Activated CD8-positive, alpha-beta memory T cell treated with anti-CD3 and anti-CD28 coated beads for 36 hours (primary cell): ENCODE measurements around the gene DTWD1. TPM values are rescaled to one million over a fixed set of nuclear protein-coding genes. Genes with fewer than 3 reads are reported as not detected.
"Not testable (repeated sequence)": the region's sequence is repeated elsewhere in the genome, so short reads cannot be mapped to it uniquely, and the experiment has no call there.

Experiments
- CTCF ChIA-PET: fragments of 350-600 bp; sonication (Branson Sonifier 250); formaldehyde crosslinking; loops from one replicate; lab custom pipeline; 2021; ENCODE audit warnings: antibody characterized with exemption; lab: Charles Lee
- POLR2A ChIA-PET: fragments of 350-600 bp; sonication (Branson Sonifier 250); formaldehyde crosslinking; loops from one replicate; lab custom pipeline; 2021; ENCODE audit warnings: antibody characterized with exemption; lab: Charles Lee
- total RNA-seq, 2 experiments: library from RNA; stranded (reverse); gene quantifications; one replicate each; pipeline ENCODE4 v1.2.3, GENCODE V29; 2021

DTWD1 gene
- total RNA-seq, 2 experiments from 2014 or later, result 21.9 to 23.4 TPM

- ChIA-PET CTCF (no interaction called here), POLR2A (no interaction called here)
Observed at GRCh38 chr15:49644364-49644794, 23.5 kb downstream of the DTWD1 start.

DNA sequence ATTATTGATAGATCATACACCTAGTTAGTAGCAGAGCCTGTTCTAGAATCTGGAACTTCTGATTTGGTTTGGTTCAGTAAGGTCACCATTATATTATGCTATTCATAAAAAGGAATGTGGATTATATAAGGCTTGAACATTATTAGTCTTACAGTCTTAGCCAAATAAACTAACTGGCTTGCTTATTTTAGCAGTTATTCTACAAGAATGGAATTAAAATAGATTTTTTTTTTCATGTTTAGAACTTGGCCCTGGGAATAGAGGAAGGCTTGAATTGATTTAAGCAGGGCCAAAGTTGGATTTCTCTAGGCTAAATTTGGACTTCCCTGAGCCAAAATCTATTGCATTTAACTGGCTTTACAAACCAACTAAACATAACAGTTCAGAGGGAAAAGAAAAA, 24.4 kb downstream of the DTWD1 start:
- POLR2A ChIA-PET, result no interaction called here
- CTCF ChIA-PET, result no interaction called here

GRCh38 chr15:49645941-49646340, 25.1 kb downstream of the DTWD1 start:
- ChIA-PET CTCF (no interaction called here), POLR2A (no interaction called here)

DNA sequence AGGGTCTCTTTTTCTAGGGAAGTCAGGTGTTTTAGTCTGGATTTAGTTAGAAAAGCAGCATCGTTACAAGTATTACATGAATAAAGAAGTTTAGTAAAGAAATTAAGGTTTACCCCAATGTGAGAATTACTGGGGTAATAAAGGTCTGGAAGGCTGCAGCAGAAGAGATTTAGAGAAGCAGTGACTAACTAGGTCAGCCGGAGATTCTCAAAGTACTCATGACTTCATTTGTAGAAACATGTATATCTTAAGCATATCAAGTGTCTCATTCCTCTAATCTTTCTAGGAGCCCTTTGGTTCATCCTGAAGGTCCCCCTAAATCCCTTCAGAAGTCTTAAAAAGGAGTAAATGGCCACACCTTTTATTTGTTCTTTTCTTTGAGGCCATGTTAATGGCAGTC, 26.0 kb downstream of the DTWD1 start:
- POLR2A ChIA-PET, result no interaction called here
- CTCF ChIA-PET, result no interaction called here

DNA sequence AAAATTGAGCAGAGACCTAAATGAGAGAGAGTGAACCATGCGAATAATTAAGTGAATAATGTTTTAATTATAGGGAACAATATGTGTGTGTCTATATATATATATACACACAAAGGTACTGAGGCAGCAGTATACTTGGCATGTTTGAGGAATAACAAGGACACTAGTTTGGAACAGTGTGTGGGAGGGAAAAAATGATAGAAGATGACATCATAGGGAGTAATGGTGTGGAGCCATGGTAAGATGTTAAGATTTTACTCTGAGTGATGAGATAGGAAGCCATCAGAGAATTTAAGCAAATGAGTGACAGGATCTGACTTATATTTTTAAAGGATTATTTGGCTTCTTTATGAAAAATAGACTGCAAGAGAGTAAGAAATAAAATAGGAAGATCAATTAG, 29.1 kb downstream of the DTWD1 start:
- CTCF ChIA-PET, result no interaction called here
- POLR2A ChIA-PET, result no interaction called here

DNA sequence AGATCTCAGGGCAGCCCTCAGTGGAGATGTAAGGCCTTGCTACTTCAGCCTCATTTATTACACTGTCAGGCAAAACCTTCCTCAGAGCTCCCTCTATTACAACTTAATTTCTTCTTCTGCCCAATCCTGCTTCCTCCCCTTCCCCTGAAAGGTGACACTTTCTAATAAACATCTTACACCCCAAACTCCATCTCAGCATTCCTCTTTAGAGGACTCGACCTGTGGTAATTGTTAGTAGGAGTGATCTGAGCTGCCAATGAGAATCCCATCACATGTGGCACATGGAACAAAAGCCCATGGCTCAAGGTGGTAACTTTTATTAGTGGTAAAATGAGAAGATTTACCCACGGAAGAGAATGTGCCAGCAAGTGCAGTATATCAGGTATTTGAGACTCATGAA, 29.8 kb downstream of the DTWD1 start:
- ChIA-PET CTCF (no interaction called here), POLR2A (no interaction called here)

DNA sequence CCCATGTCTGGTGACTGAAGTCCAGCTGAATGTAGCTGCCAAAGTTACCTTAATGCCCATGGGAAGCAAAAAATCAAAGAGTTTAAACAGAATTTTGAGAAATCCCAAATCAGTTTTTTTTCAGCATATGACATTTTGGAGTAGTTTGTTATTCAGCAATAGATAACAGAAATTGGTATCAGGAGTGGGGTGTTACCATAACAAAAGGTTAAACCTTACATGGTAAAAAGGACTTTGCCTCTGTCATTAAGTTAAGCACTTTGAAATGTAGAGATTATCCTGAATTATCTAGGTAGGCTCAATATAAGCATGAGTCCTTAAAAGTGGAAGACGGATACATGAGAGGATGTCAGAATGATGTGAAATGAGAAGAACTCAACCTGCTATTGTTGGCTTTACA, 32.1 kb downstream of the DTWD1 start:
- POLR2A ChIA-PET, result interaction anchor here (0.6 kb wide), 1 partner anchor 842 kb away, joined by 3 read pairs; the partner anchor contains the start of gene CEP152
- CTCF ChIA-PET, result no interaction called here

GRCh38 chr15:49656734-49657133, 35.9 kb downstream of the DTWD1 start:
- CTCF ChIA-PET, result no interaction called here
- POLR2A ChIA-PET, result no interaction called here

- POLR2A ChIA-PET, result no interaction called here
Observed at GRCh38 chr15:49664716-49665115, 43.9 kb downstream of the DTWD1 start.

DNA sequence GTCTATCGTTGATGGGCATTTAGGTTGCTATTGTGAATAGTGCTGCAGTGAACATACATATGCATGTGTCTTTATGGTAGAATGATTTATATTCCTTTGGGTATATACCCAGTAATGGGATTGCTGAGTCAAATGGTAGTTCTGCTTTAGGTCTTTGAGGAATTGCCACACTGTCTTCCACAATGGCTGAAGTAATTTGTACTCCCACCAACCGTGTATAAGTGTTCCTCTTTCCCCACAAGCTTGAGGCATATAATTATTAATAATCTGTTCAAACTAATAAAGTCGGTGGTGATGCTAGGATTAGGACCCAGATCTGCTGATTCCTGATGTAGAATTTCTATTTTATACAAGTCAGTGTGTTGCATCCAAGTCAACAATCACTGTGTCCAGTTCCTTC, 45.6 kb downstream of the DTWD1 start:
- POLR2A ChIA-PET, result not testable (repeated sequence)

More at GRCh38 chr15:49664716-49665115, 43.9 kb downstream of the DTWD1 start:
- CTCF ChIA-PET, result no interaction called here

DNA sequence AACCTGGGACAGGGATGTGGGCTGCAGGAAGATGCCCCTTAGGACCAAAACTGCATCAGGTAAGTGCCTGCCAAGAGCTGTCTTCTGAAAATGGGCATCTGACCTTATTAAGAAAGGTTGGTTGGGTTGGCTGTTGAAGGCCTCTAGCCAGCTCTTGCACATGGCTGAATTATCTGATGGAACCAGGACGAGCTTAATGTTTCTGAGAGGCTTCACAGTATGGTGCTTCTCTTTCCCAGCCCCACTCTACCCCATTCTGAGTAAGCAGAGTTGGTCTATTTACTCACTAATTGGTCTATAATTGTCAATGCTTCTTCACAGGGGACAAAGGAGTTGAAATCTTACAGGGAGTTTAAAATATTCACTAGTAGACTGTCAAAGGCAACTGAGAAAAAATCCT, 48.4 kb downstream of the DTWD1 start:
- ChIA-PET CTCF (no interaction called here), POLR2A (no interaction called here)

More for the DNA sequence above, 45.6 kb downstream of the DTWD1 start:
- CTCF ChIA-PET, result not testable (repeated sequence)

DNA sequence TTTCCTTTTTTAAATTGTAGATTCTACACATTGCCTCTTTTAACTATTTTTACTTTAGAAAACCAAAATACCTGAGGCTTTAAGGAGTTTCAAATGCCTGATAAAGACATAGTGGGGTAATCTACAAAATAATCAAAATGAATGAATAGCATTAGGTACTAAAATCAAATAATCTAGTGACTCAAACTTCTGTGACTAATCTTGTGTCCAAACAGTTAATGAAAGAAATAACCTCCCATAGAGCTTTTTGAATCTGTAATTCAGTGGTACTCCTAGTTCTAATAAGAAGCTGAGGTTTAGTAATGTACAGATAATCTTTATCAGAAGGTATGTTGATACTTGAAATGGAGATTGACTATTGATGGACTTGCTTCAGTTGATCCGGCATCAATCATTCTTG, 53.0 kb downstream of the DTWD1 start:
- POLR2A ChIA-PET, result no interaction called here
- CTCF ChIA-PET, result no interaction called here

- POLR2A ChIA-PET, result no interaction called here
- CTCF ChIA-PET, result no interaction called here
Observed at GRCh38 chr15:49674370-49674769, 53.5 kb downstream of the DTWD1 start.

DNA sequence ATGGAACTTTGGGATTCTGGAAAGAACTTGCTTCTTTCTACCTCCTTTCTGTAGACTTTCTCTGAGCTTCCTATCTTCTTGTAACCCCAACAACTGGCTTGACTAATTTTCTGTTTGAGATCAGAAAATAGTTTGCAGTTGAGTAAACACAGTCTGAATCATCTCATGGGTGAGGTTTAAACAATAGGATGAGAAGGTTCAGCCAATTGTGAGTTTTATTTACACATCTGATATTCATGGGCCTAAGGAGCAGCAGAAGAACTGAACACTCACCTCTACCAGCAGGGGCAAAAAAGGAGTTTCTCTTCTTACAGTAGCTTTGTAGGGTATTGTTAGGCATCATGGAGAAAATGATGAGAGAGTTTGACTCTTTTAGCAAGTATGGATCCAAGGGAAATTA, 54.2 kb downstream of the DTWD1 start:
- ChIA-PET POLR2A (no interaction called here), CTCF (no interaction called here)

GRCh38 chr15:49678655-49679054, 57.8 kb downstream of the DTWD1 start:
- CTCF ChIA-PET, result no interaction called here
- POLR2A ChIA-PET, result no interaction called here

DNA sequence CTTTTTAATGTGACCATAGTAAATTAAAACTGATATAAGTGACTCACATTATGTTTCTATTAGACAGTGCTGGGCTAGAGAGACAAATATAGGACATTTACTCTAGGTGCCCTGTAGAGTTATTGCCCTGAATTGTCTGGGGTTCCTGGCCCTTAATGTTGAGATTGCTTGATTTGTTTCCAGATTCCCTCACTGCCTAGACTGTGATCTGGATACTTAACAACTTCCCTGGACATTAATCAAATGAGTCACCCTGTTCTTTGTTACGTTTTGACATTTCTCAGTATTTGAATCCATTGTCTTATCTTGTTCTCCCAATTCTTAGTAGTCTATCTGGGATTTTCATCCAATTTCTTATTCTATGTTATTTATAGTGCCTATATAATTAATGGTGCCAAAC, 65.8 kb downstream of the DTWD1 start:
- CTCF ChIA-PET, result no interaction called here
- POLR2A ChIA-PET, result no interaction called here

- ChIA-PET POLR2A (no interaction called here), CTCF (no interaction called here)
Observed at GRCh38 chr15:49688135-49688790, 67.4 kb downstream of the DTWD1 start.

GRCh38 chr15:49692514-49693090, 71.8 kb downstream of the DTWD1 start:
- ChIA-PET POLR2A (no interaction called here), CTCF (no interaction called here)

DNA sequence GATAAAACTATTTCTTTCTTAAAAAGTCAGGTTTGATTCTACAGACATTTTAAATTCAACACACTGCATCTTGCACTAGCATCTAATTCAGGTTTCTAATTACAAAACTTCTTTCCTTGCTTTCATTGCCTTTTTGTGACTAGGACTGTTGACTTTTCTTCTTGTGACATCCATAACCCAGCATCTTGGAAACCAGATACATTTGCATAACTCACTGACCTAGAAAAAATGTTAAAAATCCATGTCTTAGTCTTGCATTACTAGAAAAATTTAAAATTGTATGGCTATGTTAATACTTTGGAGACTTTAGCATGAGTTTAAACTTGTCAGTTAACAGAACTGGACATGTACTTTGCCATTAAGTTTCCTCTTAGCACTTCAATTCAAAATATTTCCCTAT, 72.7 kb downstream of the DTWD1 start:
- ChIA-PET POLR2A (no interaction called here), CTCF (no interaction called here)

GRCh38 chr15:49696433-49696832, 75.6 kb downstream of the DTWD1 start:
- CTCF ChIA-PET, result interaction anchor here (0.5 kb wide), 1 partner anchor 10 kb away, joined by 3 read pairs; no protein-coding TSS in a partner anchor
- POLR2A ChIA-PET, result no interaction called here

GRCh38 chr15:49697121-49697520, 76.3 kb downstream of the DTWD1 start:
- ChIA-PET CTCF (no interaction called here), POLR2A (no interaction called here)
